HG03135 (cell line): ENCODE results near the gene VARS1.

Experiments used
- ATAC-seq: cut with Tn5 transposase; IDR thresholded peaks from one replicate; pipeline ENCODE4 v1.9.1; 2021; ENCODE audit warnings: mild to moderate bottlenecking, moderate library complexity; ENCODE audit not compliant: unreplicated experiment

VARS1 gene

GRCh38 chr6:31775633-31776484 is 19.7 kb downstream of the VARS1 start:
- ATAC-seq: no peak

- no peak for ATAC-seq
Observed at GRCh38 chr6:31775184-31775583, 20.4 kb downstream of the VARS1 start.

GRCh38 chr6:31771992-31772358 is 23.6 kb downstream of the VARS1 start:
- ATAC-seq: no peak

- ATAC-seq: no peak
Observed at GRCh38 chr6:31770860-31771259, 24.7 kb downstream of the VARS1 start.

GRCh38 chr6:31769684-31770371 is 25.7 kb downstream of the VARS1 start:
- ATAC-seq: no peak

GRCh38 chr6:31768363-31769257 is 26.9 kb downstream of the VARS1 start:
- ATAC-seq: no peak

GRCh38 chr6:31767096-31767645 is 28.4 kb downstream of the VARS1 start:
- ATAC-seq: no peak

GRCh38 chr6:31765910-31766794 is 29.4 kb downstream of the VARS1 start:
- no peak for ATAC-seq

GRCh38 chr6:31765559-31765909 is 30.0 kb downstream of the VARS1 start:
- no peak for ATAC-seq

GRCh38 chr6:31764198-31764597 is 31.4 kb downstream of the VARS1 start:
- ATAC-seq: no peak

- no peak for ATAC-seq
Observed at GRCh38 chr6:31763619-31763940, 32.0 kb downstream of the VARS1 start.

- no peak for ATAC-seq
Observed at GRCh38 chr6:31762878-31763618, 32.5 kb downstream of the VARS1 start.

- ATAC-seq: no peak
Observed at GRCh38 chr6:31762356-31762755, 33.2 kb downstream of the VARS1 start, which contains the start of gene SAPCD1. Gene SAPCD1, plus strand, starts transcription at chr6:31762656. Its CDS starts 399 bp downstream, at chr6:31763055.

GRCh38 chr6:31761343-31761742 is 34.2 kb downstream of the VARS1 start:
- no peak for ATAC-seq

GRCh38 chr6:31760790-31761189 is 34.8 kb downstream of the VARS1 start:
- no peak for ATAC-seq

GRCh38 chr6:31758281-31758680 is 37.3 kb downstream of the VARS1 start:
- no peak for ATAC-seq

- ATAC-seq: no peak
Observed at GRCh38 chr6:31752739-31753319, 42.7 kb downstream of the VARS1 start.

- no peak for ATAC-seq
Observed at GRCh38 chr6:31750411-31751022, 45.0 kb downstream of the VARS1 start.
